SK-N-SH treated with all-trans-retinoic acid at 6 μM for 48 hours (cell line): ENCODE results near the gene TYK2.

Experiments
- ARNTL ChIP-seq: fragments of 450-650 bp; formaldehyde crosslinking; IDR thresholded peaks from 2 replicates; pipeline ENCODE4 v1.5.0; 2020; ENCODE audit warnings: low read depth, mild to moderate bottlenecking, moderate library complexity, borderline replicate concordance
- OSR1 ChIP-seq: fragments of 250-450 bp; sonication (Bioruptor Pico); IDR thresholded peaks from 2 replicates; pipeline ENCODE4 v1.8.0; 2022; ENCODE audit warnings: moderate library complexity, mild to moderate bottlenecking, inconsistent platforms
- RARB ChIP-seq: fragments of 250-450 bp; sonication (Bioruptor Pico); IDR thresholded peaks from 2 replicates; pipeline ENCODE4 v1.8.0; 2021; ENCODE audit warnings: mild to moderate bottlenecking, moderate library complexity
- SNAI2 ChIP-seq: fragments of 250-450 bp; sonication (Bioruptor Pico); IDR thresholded peaks from 2 replicates; pipeline ENCODE4 v1.5.0; 2020; ENCODE audit warnings: mild to moderate bottlenecking, moderate library complexity
- ZC3H10 ChIP-seq: fragments of 250-450 bp; sonication (Bioruptor Pico); IDR thresholded peaks from 2 replicates; pipeline ENCODE4 v1.5.1; 2021; ENCODE audit warnings: mild to moderate bottlenecking, moderate library complexity
- ZFP3 ChIP-seq: fragments of 250-450 bp; sonication (Bioruptor Pico); IDR thresholded peaks from 2 replicates; pipeline ENCODE4 v1.5.0; 2020; ENCODE audit warnings: mild to moderate bottlenecking, moderate library complexity
- TF ChIP-seq, protein P1 (sequence below): fragments of 250-450 bp; sonication (Bioruptor Pico); IDR thresholded peaks from 2 replicates; pipeline ENCODE4 v1.8.0; 2021; ENCODE audit warnings: low read depth, mild to moderate bottlenecking, moderate library complexity, borderline replicate concordance
- TF ChIP-seq, protein P2 (sequence below): fragments of 250-450 bp; sonication (Bioruptor Pico); IDR thresholded peaks from 2 replicates; pipeline ENCODE4 v1.8.0; 2020; ENCODE audit warnings: mild to moderate bottlenecking, moderate library complexity, borderline replicate concordance
- TF ChIP-seq, protein P3 (sequence below): fragments of 250-450 bp; sonication (Bioruptor Pico); IDR thresholded peaks from 2 replicates; pipeline ENCODE4 v1.5.1; 2020; ENCODE audit warnings: low read depth, mild to moderate bottlenecking, moderate library complexity
- TF ChIP-seq, protein P4 (sequence below): fragments of 250-450 bp; sonication (Bioruptor Pico); IDR thresholded peaks from 2 replicates; pipeline ENCODE4 v1.5.1; 2021; ENCODE audit warnings: mild to moderate bottlenecking, moderate library complexity

DNA sequence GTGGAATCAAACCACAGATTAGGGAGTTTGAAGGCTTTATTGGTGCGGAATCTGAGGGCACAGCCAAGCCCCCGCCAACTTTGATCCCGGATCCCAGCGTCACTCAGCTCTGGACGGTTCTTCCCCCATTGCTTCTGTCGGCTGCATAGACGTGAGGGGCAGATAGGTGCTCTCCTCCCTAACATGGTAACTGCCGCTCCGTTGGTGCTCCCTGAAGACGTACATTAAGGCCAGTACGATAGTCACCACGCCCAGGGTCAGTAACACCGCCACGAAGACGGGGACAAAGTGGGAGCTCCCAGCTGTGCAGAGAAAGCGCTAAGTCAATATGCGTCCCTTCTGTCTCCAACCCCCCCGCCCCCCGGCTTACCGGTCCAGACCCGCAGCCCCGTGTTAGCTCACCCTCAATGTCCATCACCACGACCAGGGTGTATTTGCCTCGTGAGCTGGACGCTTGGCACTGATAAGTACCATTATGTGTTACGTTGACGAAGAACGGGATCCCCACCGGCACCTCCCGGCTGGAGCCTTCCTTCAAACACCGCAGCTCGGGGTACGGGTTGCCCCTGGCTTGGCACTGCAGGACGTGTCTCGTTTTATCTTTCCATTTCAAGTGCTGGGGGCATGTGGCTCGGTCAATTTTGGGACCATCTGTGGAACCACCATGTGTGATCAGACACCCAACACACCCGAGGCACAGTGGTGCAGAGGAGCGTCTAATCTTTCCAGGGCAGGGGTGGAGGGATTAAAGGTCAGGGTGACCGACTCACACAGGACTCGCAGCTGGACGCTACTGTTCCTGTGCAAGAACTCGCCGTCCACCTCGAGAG, 46.4 kb downstream of the TYK2 start:
- TF ChIP-seq, protein P1, sequence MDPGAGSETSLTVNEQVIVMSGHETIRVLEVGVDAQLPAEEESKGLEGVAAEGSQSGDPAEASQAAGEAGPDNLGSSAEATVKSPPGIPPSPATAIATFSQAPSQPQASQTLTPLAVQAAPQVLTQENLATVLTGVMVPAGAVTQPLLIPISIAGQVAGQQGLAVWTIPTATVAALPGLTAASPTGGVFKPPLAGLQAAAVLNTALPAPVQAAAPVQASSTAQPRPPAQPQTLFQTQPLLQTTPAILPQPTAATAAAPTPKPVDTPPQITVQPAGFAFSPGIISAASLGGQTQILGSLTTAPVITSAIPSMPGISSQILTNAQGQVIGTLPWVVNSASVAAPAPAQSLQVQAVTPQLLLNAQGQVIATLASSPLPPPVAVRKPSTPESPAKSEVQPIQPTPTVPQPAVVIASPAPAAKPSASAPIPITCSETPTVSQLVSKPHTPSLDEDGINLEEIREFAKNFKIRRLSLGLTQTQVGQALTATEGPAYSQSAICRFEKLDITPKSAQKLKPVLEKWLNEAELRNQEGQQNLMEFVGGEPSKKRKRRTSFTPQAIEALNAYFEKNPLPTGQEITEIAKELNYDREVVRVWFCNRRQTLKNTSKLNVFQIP (CRISPR knock-in tag): no peak
- TF ChIP-seq ZC3H10 (CRISPR knock-in tag): no peak
- TF ChIP-seq SNAI2: no peak
- TF ChIP-seq ARNTL (CRISPR knock-in tag): no peak
- TF ChIP-seq, protein P2, sequence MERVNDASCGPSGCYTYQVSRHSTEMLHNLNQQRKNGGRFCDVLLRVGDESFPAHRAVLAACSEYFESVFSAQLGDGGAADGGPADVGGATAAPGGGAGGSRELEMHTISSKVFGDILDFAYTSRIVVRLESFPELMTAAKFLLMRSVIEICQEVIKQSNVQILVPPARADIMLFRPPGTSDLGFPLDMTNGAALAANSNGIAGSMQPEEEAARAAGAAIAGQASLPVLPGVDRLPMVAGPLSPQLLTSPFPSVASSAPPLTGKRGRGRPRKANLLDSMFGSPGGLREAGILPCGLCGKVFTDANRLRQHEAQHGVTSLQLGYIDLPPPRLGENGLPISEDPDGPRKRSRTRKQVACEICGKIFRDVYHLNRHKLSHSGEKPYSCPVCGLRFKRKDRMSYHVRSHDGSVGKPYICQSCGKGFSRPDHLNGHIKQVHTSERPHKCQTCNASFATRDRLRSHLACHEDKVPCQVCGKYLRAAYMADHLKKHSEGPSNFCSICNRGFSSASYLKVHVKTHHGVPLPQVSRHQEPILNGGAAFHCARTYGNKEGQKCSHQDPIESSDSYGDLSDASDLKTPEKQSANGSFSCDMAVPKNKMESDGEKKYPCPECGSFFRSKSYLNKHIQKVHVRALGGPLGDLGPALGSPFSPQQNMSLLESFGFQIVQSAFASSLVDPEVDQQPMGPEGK (CRISPR knock-in tag): no peak
- TF ChIP-seq OSR1 (CRISPR knock-in tag): no peak
- TF ChIP-seq, protein P3, sequence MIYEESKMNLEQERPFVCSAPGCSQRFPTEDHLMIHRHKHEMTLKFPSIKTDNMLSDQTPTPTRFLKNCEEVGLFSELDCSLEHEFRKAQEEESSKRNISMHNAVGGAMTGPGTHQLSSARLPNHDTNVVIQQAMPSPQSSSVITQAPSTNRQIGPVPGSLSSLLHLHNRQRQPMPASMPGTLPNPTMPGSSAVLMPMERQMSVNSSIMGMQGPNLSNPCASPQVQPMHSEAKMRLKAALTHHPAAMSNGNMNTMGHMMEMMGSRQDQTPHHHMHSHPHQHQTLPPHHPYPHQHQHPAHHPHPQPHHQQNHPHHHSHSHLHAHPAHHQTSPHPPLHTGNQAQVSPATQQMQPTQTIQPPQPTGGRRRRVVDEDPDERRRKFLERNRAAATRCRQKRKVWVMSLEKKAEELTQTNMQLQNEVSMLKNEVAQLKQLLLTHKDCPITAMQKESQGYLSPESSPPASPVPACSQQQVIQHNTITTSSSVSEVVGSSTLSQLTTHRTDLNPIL (CRISPR knock-in tag): no peak
- no peak for TF ChIP-seq ZFP3 (CRISPR knock-in tag)
- no peak for TF ChIP-seq RARB (CRISPR knock-in tag)
- TF ChIP-seq, protein P4, sequence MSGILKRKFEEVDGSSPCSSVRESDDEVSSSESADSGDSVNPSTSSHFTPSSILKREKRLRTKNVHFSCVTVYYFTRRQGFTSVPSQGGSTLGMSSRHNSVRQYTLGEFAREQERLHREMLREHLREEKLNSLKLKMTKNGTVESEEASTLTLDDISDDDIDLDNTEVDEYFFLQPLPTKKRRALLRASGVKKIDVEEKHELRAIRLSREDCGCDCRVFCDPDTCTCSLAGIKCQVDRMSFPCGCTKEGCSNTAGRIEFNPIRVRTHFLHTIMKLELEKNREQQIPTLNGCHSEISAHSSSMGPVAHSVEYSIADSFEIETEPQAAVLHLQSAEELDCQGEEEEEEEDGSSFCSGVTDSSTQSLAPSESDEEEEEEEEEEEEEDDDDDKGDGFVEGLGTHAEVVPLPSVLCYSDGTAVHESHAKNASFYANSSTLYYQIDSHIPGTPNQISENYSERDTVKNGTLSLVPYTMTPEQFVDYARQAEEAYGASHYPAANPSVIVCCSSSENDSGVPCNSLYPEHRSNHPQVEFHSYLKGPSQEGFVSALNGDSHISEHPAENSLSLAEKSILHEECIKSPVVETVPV: no peak
